GM18498 (cell line): ENCODE measurements around the gene CCL11.

ENCODE experiments used
- ATAC-seq: cut with Tn5 transposase; IDR thresholded peaks from one replicate; pipeline ENCODE4 v1.9.1; 2021; ENCODE audit warnings: mild to moderate bottlenecking, moderate library complexity; ENCODE audit not compliant: unreplicated experiment

CCL11 gene

GRCh38 chr17:34257299-34257985, 28.1 kb upstream of the CCL11 start:
- no peak for ATAC-seq

- ATAC-seq: no peak
These were observed 27.6 kb upstream of the CCL11 start for GRCh38 chr17:34257986-34258326.

GRCh38 chr17:34259146-34259545, 26.4 kb upstream of the CCL11 start:
- ATAC-seq: no peak

DNA sequence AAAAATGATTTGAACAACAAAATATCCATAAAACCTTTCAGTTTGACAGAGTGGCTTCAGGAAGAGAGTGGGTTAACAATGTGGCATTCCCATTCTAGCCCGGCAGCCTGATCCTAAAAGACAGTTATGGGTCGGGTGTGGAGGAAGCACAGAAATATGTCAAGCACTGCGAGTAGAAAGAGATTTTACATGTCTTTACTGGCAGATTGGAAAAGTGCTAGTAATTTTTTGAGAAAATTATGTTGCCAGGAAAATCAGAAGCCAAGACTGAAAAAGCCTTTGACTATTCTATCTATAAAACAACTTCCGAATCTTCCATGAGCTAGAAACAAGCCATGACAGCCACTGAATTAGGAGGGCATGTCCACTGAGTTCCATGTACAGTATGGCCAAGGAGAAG, 24.7 kb upstream of the CCL11 start:
- ATAC-seq: no peak

GRCh38 chr17:34261568-34262337, 23.8 kb upstream of the CCL11 start:
- no peak for ATAC-seq

DNA sequence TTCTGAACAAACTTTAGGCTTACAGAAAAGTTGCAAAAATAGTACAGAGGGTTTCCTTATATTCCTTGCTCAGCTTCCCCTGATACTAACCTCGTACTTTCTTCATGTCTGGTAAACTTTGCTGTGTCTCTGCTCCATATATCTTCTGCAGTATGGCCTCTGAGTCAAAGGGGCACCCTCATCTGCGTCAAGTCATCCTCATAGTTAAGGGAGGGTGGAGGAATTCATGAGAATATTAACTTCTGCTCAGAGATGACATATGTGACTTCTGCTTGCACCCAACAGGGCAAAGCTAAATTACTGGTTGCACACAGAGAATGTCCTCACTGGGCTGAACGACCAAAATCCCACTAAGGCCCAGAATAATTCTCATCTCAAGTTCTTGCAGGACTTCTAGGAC, 19.8 kb upstream of the CCL11 start:
- no peak for ATAC-seq

- ATAC-seq: no peak
These were observed 15.6 kb upstream of the CCL11 start, which contains the start of gene CCL7 for GRCh38 chr17:34269969-34270368. CCL7 (plus strand) TSS chr17:34270221; CDS start chr17:34270291, 70 bp downstream.

DNA sequence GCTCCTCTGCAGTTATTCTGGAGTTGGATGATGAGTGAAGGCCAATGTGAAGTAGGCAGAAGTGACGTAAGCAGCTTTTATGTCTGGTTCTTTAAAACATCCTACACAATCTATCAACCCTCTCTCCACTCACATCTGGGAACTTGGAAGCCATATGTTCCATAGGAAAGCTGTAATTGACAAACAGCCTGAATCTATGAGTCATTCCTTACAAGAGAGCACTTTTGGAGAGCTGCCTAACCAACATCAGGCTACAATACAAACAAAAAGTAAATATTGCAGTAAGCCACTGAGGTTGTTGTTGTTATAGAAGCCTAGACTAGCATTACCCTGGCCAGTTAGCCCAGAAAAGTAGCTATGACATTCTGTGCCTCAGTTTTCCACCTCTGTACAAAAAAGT, 9.7 kb upstream of the CCL11 start:
- no peak for ATAC-seq

DNA sequence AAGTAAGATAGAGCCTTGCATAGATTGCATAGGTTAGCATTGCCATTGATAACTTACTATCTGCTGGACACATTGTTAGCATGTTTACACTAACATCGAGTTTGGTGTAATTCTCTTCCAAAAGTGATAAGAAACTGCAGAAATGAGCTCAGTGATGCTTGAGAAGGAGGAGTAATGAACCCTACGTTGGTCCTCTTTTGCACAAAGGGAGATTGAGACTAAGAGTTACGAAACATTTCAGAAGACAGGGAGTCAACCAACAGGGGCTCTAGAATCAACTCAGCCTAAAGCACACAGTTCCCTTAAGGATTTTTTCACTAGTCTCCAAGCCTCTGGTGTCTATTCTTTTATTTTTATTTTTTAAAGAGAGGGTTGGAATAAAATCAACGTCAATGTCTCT, 8.7 kb upstream of the CCL11 start:
- ATAC-seq: no peak

DNA sequence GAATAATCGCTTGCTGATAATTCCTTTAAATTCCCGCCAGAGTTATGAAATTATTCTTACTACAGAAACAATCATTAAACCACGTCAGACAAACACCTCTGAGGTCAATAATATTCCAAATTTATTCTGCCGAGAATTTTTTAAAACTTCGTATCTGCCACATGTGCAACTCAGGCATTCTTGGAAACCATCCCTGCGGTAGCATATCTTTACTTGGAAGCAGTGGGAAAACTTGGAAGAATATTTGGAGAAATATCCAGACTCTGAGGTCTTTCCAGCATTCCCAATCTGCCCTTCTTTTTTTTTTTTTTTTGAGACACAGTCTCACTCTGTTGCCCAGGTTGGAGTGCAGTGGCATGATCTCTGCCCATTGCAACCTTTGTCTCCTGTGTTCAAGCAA, 2.0 kb upstream of the CCL11 start:
- ATAC-seq: no peak

GRCh38 chr17:34287875-34288274, 2.3 kb downstream of the CCL11 start:
- ATAC-seq: no peak

DNA sequence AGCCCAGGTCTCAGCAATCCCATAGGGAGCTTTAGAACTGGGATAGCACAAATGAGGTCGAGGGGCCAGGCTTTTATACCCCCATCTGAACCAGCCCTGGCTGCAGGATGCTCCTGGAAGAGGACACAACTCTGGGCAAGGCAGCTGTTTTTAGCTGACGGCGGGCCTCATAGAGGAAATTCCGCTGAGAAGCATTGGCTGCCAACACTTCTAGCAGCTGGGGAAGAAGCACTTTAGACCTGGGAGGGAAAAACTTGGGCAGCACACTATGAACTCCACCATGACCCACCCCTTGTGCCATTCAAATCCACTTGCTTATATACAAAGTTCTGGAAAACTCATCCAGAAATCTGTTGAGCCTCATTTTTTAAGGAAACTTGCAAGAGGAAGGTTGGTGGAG, 5.0 kb downstream of the CCL11 start:
- no peak for ATAC-seq

- no peak for ATAC-seq
These were observed 6.3 kb downstream of the CCL11 start for GRCh38 chr17:34291721-34292348.

- no peak for ATAC-seq
These were observed 13.5 kb downstream of the CCL11 start for GRCh38 chr17:34299027-34299426.

DNA sequence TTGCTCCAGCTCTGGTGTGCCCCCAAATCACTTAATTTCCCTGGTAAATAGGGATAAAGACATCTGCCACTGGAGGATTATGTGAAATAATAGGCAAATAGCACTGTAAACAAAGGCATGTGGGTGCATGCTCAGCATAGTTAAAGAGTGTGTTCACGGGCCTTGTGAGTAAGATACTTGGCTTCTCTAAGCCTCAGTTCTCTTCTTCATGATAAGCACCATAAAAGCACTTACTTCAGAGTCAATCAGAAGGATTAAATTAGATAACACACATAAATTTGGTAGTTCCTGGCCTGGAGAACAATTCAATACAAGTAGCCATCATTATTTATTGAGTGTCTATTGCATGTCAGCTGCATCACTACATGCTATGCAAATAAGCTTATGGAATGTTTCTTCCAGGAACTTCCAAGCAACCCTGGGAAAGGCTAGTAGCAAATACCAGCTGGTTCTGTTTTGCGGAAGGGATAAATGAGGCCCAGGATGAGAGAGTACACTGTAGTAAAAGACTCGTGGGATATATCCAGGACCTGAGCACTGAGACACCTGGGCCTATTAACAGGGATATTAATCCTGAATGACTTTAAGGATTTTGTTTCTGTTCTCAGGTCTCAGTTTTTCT, 14.5 kb downstream of the CCL11 start:
- ATAC-seq: no peak

- ATAC-seq: no peak
These were observed 15.3 kb downstream of the CCL11 start for GRCh38 chr17:34300652-34301370.

DNA sequence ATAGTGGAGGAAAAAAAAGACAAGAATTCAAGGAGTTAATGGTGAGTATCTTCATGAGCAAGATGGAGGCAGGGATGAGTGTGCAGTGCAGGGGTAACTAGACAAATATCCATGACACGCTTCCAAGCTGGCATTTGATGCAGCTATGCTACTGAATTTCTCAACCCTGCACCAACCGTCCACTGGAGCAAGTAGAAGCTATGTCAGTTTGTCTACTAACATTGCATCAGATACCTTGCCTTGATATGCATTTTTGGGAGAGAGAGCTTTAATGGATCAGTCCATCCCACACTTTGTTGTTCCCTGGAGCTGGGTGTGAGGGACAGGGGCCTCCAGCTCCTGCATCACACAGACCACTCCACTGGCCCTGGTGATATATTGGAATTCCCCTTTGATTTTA, 16.4 kb downstream of the CCL11 start:
- no peak for ATAC-seq

- ATAC-seq: no peak
These were observed 17.1 kb downstream of the CCL11 start for GRCh38 chr17:34302636-34303035.

GRCh38 chr17:34303606-34304005, 18.1 kb downstream of the CCL11 start:
- no peak for ATAC-seq

GRCh38 chr17:34305061-34305460, 19.5 kb downstream of the CCL11 start:
- ATAC-seq: no peak

GRCh38 chr17:34305606-34306005, 20.1 kb downstream of the CCL11 start:
- no peak for ATAC-seq
